ENCODE data around the gene TNFAIP8.
"Not testable (repeated sequence)": the region's sequence is repeated elsewhere in the genome, so short reads cannot be mapped to it uniquely, and the experiment has no call there.

The TNFAIP8 gene

GRCh38 chr5:119418606-119419100, 62.8 kb downstream of the TNFAIP8 start:
- DNase-seq (ENCODE audit: low read depth, low spot score), result no peak

DNA sequence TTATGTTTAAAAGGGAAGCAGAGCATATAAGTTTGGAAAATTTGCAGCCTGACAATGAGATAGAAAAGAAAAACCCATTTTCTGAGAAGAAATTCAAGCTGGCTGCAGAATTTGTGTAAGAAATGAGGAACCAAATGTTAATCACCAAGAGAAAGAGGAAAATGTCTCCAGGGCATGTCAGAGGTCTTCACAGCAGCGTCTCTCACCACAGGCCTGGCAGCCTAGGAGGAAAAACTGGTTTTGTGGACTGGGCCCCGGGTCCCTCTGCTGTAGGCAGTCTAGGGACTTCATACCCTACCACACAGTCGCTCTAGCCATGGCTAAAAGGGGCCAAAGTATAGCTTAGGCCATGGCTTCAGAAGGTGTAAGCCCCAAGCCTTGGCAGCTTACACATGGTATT, 64.3 kb downstream of the TNFAIP8 start:
- DNase-seq (ENCODE audit: low read depth, low spot score), result no peak

DNA sequence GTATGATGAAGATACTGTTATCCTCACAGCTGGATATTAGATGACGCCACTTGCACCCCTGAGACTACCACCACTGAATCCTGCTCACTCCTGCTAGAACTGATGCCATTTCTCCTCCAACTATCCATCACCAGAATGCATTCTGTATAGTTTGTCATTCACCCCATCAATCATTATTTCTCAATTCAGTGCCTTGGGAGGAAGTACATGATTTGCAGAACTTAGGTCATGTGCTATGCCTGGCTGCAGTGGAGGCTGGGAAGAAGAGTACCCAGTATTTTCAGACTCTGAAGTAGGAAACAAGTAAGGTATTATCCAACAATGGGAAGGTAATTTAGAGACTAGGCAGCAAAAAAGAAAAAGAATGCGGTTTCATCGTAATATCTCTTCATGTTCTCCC, 70.2 kb downstream of the TNFAIP8 start:
- DNase-seq (ENCODE audit: low read depth, low spot score), result no peak

DNA sequence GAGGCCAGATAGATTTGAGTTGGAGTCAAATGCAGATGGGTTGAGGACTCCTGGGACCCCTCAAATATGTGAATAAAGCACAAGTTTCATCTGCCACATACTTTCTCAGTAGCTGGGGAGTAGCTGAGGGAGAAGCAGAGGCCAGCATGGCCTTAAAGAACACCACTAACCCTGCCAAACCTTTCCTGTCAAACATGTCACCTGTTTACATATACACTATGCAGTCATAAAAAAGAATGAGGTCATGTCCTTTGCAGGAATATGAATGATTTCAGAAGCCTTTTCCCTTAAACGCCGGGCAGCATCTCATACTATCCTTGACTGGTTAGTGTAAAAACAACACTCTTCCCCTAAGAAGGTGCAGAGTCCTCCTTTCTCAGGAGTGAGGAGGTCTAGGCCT, 71.2 kb downstream of the TNFAIP8 start:
- DNase-seq (ENCODE audit: low read depth, low spot score), result no peak

DNA sequence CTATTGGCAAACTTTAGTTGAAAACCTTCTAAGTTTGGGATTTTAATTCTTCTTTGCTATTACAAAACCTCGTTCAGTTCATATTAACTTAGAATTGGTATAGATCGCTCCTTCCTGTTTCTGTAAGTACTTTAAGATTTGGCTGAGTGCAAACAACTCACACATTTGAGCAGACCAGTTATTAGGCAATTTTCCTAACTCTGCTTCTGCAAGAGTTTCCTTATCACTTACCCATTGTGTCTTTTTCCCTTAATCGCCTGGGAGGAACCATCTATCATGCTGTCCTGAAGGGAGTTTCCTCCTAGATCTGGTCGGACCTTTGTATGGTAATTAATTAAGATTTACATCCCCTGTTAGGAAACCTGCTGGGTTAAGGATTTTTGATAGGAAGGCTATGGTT, 71.8 kb downstream of the TNFAIP8 start:
- not testable (repeated sequence) for DNase-seq (ENCODE audit: low read depth, low spot score)

DNA sequence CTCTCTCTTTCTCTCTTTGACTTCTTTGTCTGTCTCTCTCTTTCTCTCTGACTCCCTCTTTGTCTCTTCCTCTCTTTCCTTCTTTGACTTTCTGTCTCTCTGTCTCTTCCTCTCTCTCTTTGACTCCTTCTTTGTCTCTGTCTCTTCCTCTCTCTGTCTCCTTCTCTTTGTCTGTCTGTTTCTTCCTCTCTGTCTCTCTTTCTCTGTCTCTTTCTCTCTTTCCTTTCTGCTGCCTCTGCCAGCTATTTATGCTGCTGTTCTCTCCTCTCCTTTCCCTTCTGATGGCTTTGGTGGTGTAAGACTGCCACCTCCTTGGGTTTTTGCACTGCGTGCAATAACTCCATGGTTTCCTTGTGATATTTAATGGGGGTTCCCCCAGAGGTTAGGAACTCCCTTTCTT, 72.3 kb downstream of the TNFAIP8 start:
- not testable (repeated sequence) for DNase-seq (ENCODE audit: low read depth, low spot score)

- DNase-seq (ENCODE audit: low read depth, low spot score), result not testable (repeated sequence)
Observed at GRCh38 chr5:119428574-119428973, 72.8 kb downstream of the TNFAIP8 start.

DNA sequence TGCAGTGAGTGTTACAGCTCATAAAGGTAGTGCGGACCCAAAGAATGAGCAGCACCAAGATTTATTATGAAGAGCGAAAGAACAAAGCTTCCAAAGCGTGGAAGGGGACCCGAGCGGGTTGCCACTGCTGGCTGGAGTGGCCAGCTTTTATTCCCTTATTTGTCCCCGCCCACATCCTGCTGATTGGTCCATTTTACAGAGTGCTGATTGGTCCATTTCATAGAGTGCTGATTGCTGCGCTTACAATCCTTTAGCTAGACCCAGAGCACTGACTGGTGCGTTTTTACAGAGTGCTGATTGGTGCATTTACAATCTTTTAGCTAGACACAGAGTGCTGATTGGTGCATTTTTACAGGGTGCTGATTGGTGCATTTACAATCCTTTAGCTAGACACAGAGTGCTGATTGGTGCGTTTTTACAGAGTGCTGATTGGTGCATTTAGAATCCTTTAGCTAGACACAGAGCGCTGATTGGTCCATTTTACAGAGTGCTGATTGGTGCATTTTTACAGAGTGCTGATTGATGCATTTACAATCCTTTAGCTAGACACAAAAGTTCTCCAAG, 76.9 kb downstream of the TNFAIP8 start:
- DNase-seq (ENCODE audit: low read depth, low spot score), result not testable (repeated sequence)

DNA sequence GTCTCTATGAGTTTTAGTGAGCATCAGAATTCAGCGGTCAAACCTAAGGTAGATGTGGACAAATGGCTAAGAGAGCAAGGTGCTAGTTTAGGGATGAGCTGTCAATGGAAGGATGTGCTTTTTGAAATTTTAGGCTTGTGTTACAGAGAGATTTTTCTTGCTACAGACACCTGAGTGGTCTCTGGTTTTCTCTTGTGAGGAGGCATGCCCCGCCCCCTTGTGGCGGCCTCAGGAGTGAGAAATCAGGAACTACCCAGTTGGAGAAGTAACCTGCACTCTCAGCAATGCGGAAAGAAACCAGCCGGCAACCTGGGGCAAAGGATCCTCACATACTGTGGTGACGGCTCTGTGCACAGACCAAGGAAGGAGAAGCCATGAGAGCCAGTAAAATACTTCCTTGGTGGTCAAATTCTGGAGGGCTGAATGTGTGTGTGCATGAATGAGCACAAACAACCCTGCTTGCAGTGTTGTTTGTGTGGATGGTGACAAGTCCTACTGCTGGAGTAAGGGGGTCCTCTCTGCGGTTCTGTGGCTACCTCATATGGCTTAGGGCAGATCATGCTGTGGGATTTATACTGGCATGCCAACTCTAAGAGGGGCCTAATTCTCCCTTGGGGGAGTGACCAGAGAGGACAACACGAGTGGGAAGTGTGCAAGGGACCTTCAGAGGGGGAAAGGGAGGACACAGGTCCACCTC, 79.8 kb downstream of the TNFAIP8 start:
- no peak for DNase-seq (ENCODE audit: low read depth, low spot score)

DNA sequence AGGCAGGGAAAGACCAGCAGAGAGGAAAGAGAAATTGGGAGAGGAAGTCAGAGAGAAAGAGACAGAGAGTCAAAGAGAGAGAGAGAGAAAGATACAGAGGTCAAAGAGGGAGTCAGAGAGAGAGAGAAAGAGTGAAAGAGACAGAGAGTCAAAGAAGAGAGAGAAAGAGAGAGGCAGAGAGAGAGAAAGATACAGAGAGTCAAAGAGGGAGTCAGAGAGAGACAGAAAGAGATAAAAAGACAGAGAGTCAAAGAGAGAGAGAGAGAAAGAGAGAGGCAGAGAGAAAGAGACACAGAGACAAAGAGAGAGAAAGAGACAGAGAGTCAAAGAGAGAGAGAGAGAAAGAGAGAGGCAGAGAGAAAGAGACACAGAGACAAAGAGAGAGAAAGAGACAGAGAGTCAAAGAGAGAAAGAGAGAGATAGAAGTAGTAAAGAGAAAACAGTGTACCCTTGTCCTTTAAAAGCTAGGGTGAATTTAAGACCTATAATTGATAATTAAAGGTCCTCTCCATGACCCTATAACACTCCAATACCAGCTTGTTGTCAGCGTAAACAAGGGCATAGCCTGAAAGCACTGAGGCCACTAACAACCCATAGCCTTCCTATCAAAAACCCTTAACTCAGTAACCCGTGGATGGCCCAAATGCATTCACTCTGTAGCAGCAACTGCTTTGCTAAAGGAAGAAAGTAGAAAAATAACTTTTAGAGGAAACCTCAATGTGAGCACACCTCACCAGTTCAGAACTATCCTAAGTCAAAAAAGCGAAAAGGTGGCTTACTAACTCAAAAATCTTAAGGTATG, 82.2 kb downstream of the TNFAIP8 start:
- not testable (repeated sequence) for DNase-seq (ENCODE audit: low read depth, low spot score)

- DNase-seq (ENCODE audit: low read depth, low spot score), result not testable (repeated sequence)
Observed at GRCh38 chr5:119438587-119438917, 82.7 kb downstream of the TNFAIP8 start.

DNA sequence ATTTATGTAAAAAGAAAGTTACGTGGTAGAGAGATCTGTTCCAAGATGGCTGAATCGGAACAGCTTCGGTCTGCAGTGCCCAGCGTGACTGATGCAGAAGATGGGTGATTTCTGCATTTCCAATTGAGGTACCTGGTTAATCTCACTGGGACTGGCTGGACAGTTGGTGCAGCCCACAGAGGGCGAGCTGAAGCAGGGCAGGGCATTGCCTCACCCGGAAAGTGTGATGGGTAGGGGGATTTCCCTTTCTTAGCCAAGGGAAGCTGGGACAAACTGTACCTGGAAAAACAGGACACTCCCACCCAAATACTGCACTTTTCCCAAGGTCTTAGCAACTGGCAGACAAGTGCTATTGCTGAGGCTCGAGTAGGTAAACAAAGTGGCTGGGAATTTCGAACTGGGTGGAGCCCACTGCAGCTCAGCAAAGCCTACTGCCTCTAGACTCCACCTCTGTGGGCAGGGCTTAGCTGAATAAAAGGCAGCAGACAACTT, 83.4 kb downstream of the TNFAIP8 start:
- DNase-seq (ENCODE audit: low read depth, low spot score), result no peak

GRCh38 chr5:119439632-119440031, 83.8 kb downstream of the TNFAIP8 start:
- DNase-seq (ENCODE audit: low read depth, low spot score), result not testable (repeated sequence)

- DNase-seq (ENCODE audit: low read depth, low spot score), result not testable (repeated sequence)
Observed at GRCh38 chr5:119444643-119445042, 88.8 kb downstream of the TNFAIP8 start.

DNA sequence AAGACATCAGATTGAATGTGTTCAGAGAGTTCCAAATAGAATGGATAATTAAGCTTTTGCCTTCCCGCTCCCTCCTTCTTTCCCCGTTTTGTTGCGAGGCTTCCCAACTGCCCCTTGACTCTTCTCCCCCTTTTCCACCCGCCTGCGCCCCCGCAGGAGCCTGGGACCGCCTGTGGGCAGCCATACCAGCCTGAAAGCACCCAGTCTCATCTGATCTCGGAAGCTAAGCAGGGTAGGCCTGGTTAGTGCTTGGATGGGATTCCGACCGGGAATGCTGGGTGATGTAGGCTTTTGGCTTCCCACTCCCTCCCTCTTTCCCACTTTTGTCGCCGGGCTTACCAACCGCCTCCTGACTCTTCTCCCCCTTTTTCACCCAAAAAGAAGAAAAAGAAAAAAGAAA, 89.7 kb downstream of the TNFAIP8 start:
- no peak for DNase-seq (ENCODE audit: low read depth, low spot score)
